SK-N-MC (cell line): ENCODE data around the gene ZNF362.

Experiments used
- EZH2 ChIP-seq: fragments of 200-600 bp; sonication (generic); IDR thresholded peaks from one replicate; pipeline ENCODE4 v1.6.1; 2017; ENCODE audit warnings: antibody characterized with exemption
- POLR2AphosphoS5 ChIP-seq: IDR thresholded peaks from 2 replicates; pipeline ENCODE4 v1.6.1; 2012; ENCODE audit warnings: mild to moderate bottlenecking, low read depth, low read length, borderline replicate concordance

- TF ChIP-seq POLR2AphosphoS5 (no peak), EZH2 (no peak)
Observed at GRCh38 chr1:33329600-33330305, 73.5 kb downstream of the ZNF362 start.
